GM12874 (cell line): ENCODE data around the gene C1orf50.

Source experiments
- CTCF ChIP-seq: IDR thresholded peaks from 2 replicates; pipeline ENCODE4 v1.5.1; 2011; ENCODE audit warnings: low read depth, mild to moderate bottlenecking, control low read depth, low read length, moderate library complexity; ENCODE audit not compliant: insufficient read depth

C1orf50 gene

GRCh38 chr1:42748461-42749410 lies 18.3 kb upstream of the C1orf50 start:
- TF ChIP-seq CTCF = no peak

- TF ChIP-seq CTCF = no peak
Measured at GRCh38 chr1:42750041-42750440, 17.0 kb upstream of the C1orf50 start.

GRCh38 chr1:42752284-42752683 lies 14.8 kb upstream of the C1orf50 start:
- no peak for TF ChIP-seq CTCF

GRCh38 chr1:42753070-42753469 lies 14.0 kb upstream of the C1orf50 start:
- TF ChIP-seq CTCF = no peak

- TF ChIP-seq CTCF = peak; percentile 76
Measured at GRCh38 chr1:42756956-42757891, 9.8 kb upstream of the C1orf50 start.

GRCh38 chr1:42757892-42758275 lies 9.2 kb upstream of the C1orf50 start:
- TF ChIP-seq CTCF = no peak

GRCh38 chr1:42758641-42759040 lies 8.4 kb upstream of the C1orf50 start:
- no peak for TF ChIP-seq CTCF
